ENCODE data around the gene CYP4Z1. TPM values are rescaled to one million over a fixed set of nuclear protein-coding genes. Genes with fewer than 3 reads are reported as not detected.
"Not testable (repeated sequence)": the region's sequence is repeated elsewhere in the genome, so short reads cannot be mapped to it uniquely, and the experiment has no call there.

Gene CYP4Z1
- total and polyA plus RNA-seq, 2 donors (not counting 1 experiment from before 2014, with no cell fraction given): not detected

DNA sequence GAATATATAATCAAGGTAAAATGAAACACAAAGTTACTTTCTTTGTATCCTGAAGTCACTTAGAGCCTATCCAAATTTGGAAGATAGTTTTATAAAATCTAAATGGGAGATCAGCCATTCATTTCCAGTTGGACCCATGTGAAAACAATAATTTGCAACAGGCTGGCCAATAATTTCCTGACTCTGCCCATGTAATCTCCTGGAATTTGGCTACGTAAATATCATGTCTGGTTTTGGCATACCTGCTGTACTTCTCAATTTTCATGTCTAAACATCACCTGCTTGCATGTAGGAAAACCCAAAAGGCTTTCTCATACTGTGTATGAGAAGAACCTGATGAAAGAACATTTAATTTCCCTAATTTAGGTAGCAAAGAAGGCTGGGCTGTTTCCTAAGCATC lies 7.7 kb upstream of the CYP4Z1 start:
- Histone ChIP-seq H3K79me2 (ENCODE audit: control insufficient read depth, insufficient read depth, low read length) (no peaks in the 10 kb centered on the region), H2AFZ (ENCODE audit: insufficient read depth, low read depth, low read length, poor library complexity, severe bottlenecking) (no peak overlapping the region), H3K9me3 (ENCODE audit: control extremely low read depth in 1 of 3, control insufficient read depth in 2 of 3, insufficient read depth in 1 of 3, low read length in 2 of 3) (peaks cover 0 to 4% (median 1%) of the 10 kb centered on the region in 3 donors), H3K36me3 (replicated peaks in 1 of 2; ENCODE audit: control extremely low read depth in 1 of 2, control insufficient read depth in 1 of 2, extremely low read depth in 1 of 2, insufficient read depth in 2 of 2, low read length in 1 of 2) (no peaks in the 10 kb centered on the region), H3K4me2 (replicated peaks; ENCODE audit: low read depth, low read length, poor library complexity, severe bottlenecking) (no peak overlapping the region), H3K9ac (ENCODE audit: low read length) (no peak overlapping the region), H3K27ac (ENCODE audit: low read length in 2 of 2) (no peak overlapping the region), H3K27me3 (replicated peaks in 1 of 4; ENCODE audit: control extremely low read depth in 1 of 4, control insufficient read depth in 3 of 4, insufficient read depth in 4 of 4, low read length in 3 of 4) (peaks cover 0 to 8% (median 3%) of the 10 kb centered on the region in 4 experiments), H4K20me1 (ENCODE audit: control insufficient read depth, insufficient read depth, low read length, poor library complexity, severe bottlenecking) (no peaks in the 10 kb centered on the region), H3K4me3 (ENCODE audit: control extremely low read depth in 1 of 5, extremely low read depth in 1 of 5, insufficient read depth in 1 of 5, low read depth in 2 of 5, low read length in 4 of 5) (no peak overlapping the region), H3K4me1 (ENCODE audit: control insufficient read depth in 2 of 2, insufficient read depth in 2 of 2, low read length in 2 of 2) (no peaks in the 10 kb centered on the region)
- H3K27me3 Mint-ChIP-seq: peaks cover 24% of the 10 kb centered on the region
- H3K27ac Mint-ChIP-seq: no peak overlapping the region
- no peak overlapping the region for H3K4me3 Mint-ChIP-seq
- ATAC-seq (ENCODE audit: low read depth) (no peak), DNase-seq (no peak)
- WGBS (ENCODE audit: insufficient coverage): no CpG with 5 or more reads among the region's 1 CpG
- no peak for TF ChIP-seq EZH2 (IDR thresholded peaks at IDR 0.05; ENCODE audit: borderline replicate concordance, insufficient read depth, low read depth, low read length, poor library complexity, severe bottlenecking)
- TF ChIP-seq, protein P1, sequence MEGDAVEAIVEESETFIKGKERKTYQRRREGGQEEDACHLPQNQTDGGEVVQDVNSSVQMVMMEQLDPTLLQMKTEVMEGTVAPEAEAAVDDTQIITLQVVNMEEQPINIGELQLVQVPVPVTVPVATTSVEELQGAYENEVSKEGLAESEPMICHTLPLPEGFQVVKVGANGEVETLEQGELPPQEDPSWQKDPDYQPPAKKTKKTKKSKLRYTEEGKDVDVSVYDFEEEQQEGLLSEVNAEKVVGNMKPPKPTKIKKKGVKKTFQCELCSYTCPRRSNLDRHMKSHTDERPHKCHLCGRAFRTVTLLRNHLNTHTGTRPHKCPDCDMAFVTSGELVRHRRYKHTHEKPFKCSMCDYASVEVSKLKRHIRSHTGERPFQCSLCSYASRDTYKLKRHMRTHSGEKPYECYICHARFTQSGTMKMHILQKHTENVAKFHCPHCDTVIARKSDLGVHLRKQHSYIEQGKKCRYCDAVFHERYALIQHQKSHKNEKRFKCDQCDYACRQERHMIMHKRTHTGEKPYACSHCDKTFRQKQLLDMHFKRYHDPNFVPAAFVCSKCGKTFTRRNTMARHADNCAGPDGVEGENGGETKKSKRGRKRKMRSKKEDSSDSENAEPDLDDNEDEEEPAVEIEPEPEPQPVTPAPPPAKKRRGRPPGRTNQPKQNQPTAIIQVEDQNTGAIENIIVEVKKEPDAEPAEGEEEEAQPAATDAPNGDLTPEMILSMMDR (IDR thresholded peaks at IDR 0.05): no peak
- H3K9me3 Mint-ChIP-seq (ENCODE audit: insufficient read depth): peaks cover 3% of the 10 kb centered on the region
- H3K4me1 Mint-ChIP-seq: no peaks in the 10 kb centered on the region
- CTCF ChIA-PET: no interaction called here
- intact Hi-C loops (cut with micrococcal nuclease): no loop called here
- POLR2A ChIA-PET: no interaction called here

DNA sequence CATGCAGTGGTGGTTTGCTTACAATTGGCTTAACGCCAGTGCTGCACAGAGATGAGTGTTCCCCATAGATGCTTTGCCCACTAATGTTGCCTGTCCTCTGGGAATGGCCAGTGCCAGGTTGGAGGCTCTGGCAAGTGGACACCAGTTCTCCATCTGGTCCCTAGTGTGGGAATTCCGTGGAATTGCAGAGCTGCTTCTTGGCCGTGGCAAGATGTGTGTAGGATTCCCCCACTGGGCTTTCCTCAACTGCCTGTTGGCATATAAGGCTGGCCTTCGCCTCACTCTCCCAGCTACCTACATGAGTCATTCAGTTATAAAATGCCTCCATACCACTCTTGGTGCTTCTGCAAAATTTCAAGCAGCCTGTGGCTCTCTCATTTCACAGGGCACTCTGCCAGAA lies 2.0 kb downstream of the CYP4Z1 start:
- H3K27me3 ChIP-seq (replicated peaks in 1 of 4; ENCODE audit: control extremely low read depth in 1 of 4, control insufficient read depth in 3 of 4, insufficient read depth in 4 of 4, low read length in 3 of 4); H2AFZ ChIP-seq (ENCODE audit: insufficient read depth, low read depth, low read length, poor library complexity, severe bottlenecking); H3K4me1 ChIP-seq (ENCODE audit: control insufficient read depth in 2 of 2, insufficient read depth in 2 of 2, low read length in 2 of 2); H3K4me1 Mint-ChIP-seq; H3K27ac ChIP-seq (ENCODE audit: low read length in 2 of 2); H3K4me3 ChIP-seq (ENCODE audit: control extremely low read depth in 1 of 5, extremely low read depth in 1 of 5, insufficient read depth in 1 of 5, low read depth in 2 of 5, low read length in 4 of 5); H3K9me3 Mint-ChIP-seq (ENCODE audit: insufficient read depth); DNase-seq; H3K79me2 ChIP-seq (ENCODE audit: control insufficient read depth, insufficient read depth, low read length); H3K9ac ChIP-seq (ENCODE audit: low read length); H3K4me3 Mint-ChIP-seq; H3K27me3 Mint-ChIP-seq; H3K9me3 ChIP-seq (ENCODE audit: control extremely low read depth in 1 of 3, control insufficient read depth in 2 of 3, insufficient read depth in 1 of 3, low read length in 2 of 3); H3K36me3 ChIP-seq (replicated peaks in 1 of 2; ENCODE audit: control extremely low read depth in 1 of 2, control insufficient read depth in 1 of 2, extremely low read depth in 1 of 2, insufficient read depth in 2 of 2, low read length in 1 of 2); POLR2A ChIA-PET; intact Hi-C loops (cut with micrococcal nuclease); H3K27ac Mint-ChIP-seq; H3K4me2 ChIP-seq (replicated peaks; ENCODE audit: low read depth, low read length, poor library complexity, severe bottlenecking); CTCF ChIA-PET; H4K20me1 ChIP-seq (ENCODE audit: control insufficient read depth, insufficient read depth, low read length, poor library complexity, severe bottlenecking); ATAC-seq (ENCODE audit: low read depth): not testable (repeated sequence)
- WGBS (ENCODE audit: insufficient coverage): 79% methylated on average over 3 of the region's 4 CpGs

DNA sequence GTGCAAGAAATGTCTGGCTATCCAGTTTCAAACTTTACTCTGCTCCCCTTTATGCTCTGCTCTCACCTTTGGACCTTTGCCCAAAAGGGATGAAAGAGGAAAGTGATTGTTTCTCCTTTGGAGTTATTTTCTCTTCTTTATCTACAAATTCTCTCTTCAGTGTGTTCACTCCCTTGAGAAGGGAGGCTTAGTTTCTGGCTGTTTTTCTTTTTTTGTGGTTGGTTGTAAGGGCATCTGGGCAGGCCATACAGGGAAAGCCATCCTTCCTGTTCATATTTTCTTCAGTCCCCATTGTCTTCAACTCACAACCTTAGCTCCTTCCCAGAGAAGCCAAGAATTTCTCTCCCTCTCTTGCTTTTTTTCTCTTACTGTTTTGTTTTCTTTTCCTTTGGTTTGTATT lies 2.5 kb downstream of the CYP4Z1 start:
- H3K4me1 Mint-ChIP-seq; H2AFZ ChIP-seq (ENCODE audit: insufficient read depth, low read depth, low read length, poor library complexity, severe bottlenecking); H3K4me3 ChIP-seq (ENCODE audit: control extremely low read depth in 1 of 5, extremely low read depth in 1 of 5, insufficient read depth in 1 of 5, low read depth in 2 of 5, low read length in 4 of 5); H3K27ac ChIP-seq (ENCODE audit: low read length in 2 of 2); H3K4me2 ChIP-seq (replicated peaks; ENCODE audit: low read depth, low read length, poor library complexity, severe bottlenecking); CTCF ChIA-PET; H3K4me1 ChIP-seq (ENCODE audit: control insufficient read depth in 2 of 2, insufficient read depth in 2 of 2, low read length in 2 of 2); H4K20me1 ChIP-seq (ENCODE audit: control insufficient read depth, insufficient read depth, low read length, poor library complexity, severe bottlenecking); H3K9me3 ChIP-seq (ENCODE audit: control extremely low read depth in 1 of 3, control insufficient read depth in 2 of 3, insufficient read depth in 1 of 3, low read length in 2 of 3); H3K27ac Mint-ChIP-seq; H3K27me3 ChIP-seq (replicated peaks in 1 of 4; ENCODE audit: control extremely low read depth in 1 of 4, control insufficient read depth in 3 of 4, insufficient read depth in 4 of 4, low read length in 3 of 4); intact Hi-C loops (cut with micrococcal nuclease); H3K4me3 Mint-ChIP-seq; ATAC-seq (ENCODE audit: low read depth); DNase-seq; H3K79me2 ChIP-seq (ENCODE audit: control insufficient read depth, insufficient read depth, low read length); H3K9me3 Mint-ChIP-seq (ENCODE audit: insufficient read depth); POLR2A ChIA-PET; H3K36me3 ChIP-seq (replicated peaks in 1 of 2; ENCODE audit: control extremely low read depth in 1 of 2, control insufficient read depth in 1 of 2, extremely low read depth in 1 of 2, insufficient read depth in 2 of 2, low read length in 1 of 2); H3K9ac ChIP-seq (ENCODE audit: low read length); H3K27me3 Mint-ChIP-seq: not testable (repeated sequence)

All from B cell (primary cell).